ENCODE measurements around the gene SCYGR6. TPM values are rescaled to one million over a fixed set of nuclear protein-coding genes. Genes with fewer than 3 reads are reported as not detected.

The SCYGR6 gene
- total RNA-seq, 1 donor from 2014 or later = not detected

DNA sequence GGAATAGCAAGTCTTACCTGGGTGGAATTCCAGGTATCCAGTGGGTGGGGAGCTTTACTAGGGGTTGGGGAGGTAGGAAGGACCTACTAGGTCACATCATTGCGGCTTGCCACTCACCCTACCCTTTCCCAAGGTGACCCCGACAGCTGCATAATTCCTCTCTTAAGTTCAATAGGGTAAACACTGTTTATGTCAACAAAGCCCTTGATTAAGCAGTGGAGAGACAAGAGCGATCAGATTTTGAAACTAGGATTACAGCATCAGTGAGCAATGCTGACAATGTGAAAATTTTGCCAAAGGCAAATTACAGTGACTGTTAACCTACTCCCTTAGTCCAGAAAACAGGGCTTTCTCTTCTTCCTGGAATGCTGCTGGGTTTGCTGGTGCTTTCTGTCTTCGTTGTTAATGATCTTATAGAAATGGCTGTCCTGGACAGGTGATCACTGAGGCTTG, 21.3 kb downstream of the SCYGR6 start:
- H3K27me3 ChIP-seq = no peaks in the 10 kb centered on the region
- H3K4me2 ChIP-seq = no peak overlapping the region
- H4K20me1 ChIP-seq (ENCODE audit: low read depth) = no peaks in the 10 kb centered on the region
- no peak for DNase-seq (ENCODE audit: low spot score)
- no peak overlapping the region for H3K27ac Mint-ChIP-seq
- no peak overlapping the region for H3K9ac ChIP-seq
- H3K4me3 ChIP-seq = no peak overlapping the region
- H3F3A ChIP-seq (ENCODE audit: low read depth) = no peaks in the 10 kb centered on the region
- H3K36me3 ChIP-seq = no peaks in the 10 kb centered on the region
- H3K79me2 ChIP-seq (ENCODE audit: low read depth) = no peaks in the 10 kb centered on the region
- no peaks in the 10 kb centered on the region for H3K36me3 Mint-ChIP-seq
- H2AFZ ChIP-seq (replicated peaks) = no peak overlapping the region
- H3K4me1 ChIP-seq = no peaks in the 10 kb centered on the region
- no peak overlapping the region for H3K27ac ChIP-seq
- TF ChIP-seq, protein P1, sequence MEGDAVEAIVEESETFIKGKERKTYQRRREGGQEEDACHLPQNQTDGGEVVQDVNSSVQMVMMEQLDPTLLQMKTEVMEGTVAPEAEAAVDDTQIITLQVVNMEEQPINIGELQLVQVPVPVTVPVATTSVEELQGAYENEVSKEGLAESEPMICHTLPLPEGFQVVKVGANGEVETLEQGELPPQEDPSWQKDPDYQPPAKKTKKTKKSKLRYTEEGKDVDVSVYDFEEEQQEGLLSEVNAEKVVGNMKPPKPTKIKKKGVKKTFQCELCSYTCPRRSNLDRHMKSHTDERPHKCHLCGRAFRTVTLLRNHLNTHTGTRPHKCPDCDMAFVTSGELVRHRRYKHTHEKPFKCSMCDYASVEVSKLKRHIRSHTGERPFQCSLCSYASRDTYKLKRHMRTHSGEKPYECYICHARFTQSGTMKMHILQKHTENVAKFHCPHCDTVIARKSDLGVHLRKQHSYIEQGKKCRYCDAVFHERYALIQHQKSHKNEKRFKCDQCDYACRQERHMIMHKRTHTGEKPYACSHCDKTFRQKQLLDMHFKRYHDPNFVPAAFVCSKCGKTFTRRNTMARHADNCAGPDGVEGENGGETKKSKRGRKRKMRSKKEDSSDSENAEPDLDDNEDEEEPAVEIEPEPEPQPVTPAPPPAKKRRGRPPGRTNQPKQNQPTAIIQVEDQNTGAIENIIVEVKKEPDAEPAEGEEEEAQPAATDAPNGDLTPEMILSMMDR (IDR thresholded peaks at IDR 0.05) = no peak
- TF ChIP-seq EZH2 (IDR thresholded peaks at IDR 0.05) (no peak), EZH2phosphoT487 (IDR thresholded peaks at IDR 0.05) (no peak)
- H3K4me1 Mint-ChIP-seq = no peaks in the 10 kb centered on the region
- no peaks in the 10 kb centered on the region for H3K9me3 ChIP-seq (ENCODE audit: low read depth)
- H3K4me3 Mint-ChIP-seq = no peak overlapping the region
- H3K9me3 Mint-ChIP-seq = peaks cover 4% of the 10 kb centered on the region
- peaks cover 2% of the 10 kb centered on the region for H3K27me3 Mint-ChIP-seq (ENCODE audit: insufficient read depth, low read depth)

DNA sequence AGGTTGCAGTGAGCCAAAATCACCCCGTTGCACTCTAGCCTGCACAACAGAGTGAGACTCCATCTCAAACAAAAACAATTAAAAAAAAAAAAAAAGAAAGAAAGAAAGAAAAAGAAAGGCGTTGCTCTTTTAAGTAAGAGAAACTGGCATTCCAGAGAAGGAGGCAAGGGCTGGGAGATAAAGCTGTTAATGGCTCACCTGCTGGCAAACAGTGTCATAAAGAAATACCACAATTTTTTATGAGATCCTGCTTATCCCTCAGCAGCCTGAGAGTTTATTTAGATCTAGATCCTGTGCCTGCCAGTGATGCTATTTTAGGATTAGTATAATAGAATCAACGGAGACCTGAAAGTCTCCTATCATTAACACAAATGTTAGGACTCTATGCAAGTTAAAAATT, 23.0 kb downstream of the SCYGR6 start:
- H3K4me2 ChIP-seq = no peak overlapping the region
- no peaks in the 10 kb centered on the region for H3K9me3 ChIP-seq (ENCODE audit: low read depth)
- H3K27ac ChIP-seq = no peak overlapping the region
- no peaks in the 10 kb centered on the region for H3K79me2 ChIP-seq (ENCODE audit: low read depth)
- Mint-ChIP-seq H3K9me3 (peaks cover 4% of the 10 kb centered on the region), H3K4me1 (no peaks in the 10 kb centered on the region), H3K36me3 (no peaks in the 10 kb centered on the region), H3K4me3 (no peak overlapping the region), H3K27me3 (ENCODE audit: insufficient read depth, low read depth) (peaks cover 2% of the 10 kb centered on the region), H3K27ac (no peak overlapping the region)
- no peaks in the 10 kb centered on the region for H3K27me3 ChIP-seq
- H3K9ac ChIP-seq = no peak overlapping the region
- no peaks in the 10 kb centered on the region for H4K20me1 ChIP-seq (ENCODE audit: low read depth)
- DNase-seq (ENCODE audit: low spot score) = no peak
- H3K4me3 ChIP-seq = no peak overlapping the region
- H3K4me1 ChIP-seq = no peaks in the 10 kb centered on the region
- no peaks in the 10 kb centered on the region for H3K36me3 ChIP-seq
- H2AFZ ChIP-seq (replicated peaks) = no peak overlapping the region
- no peaks in the 10 kb centered on the region for H3F3A ChIP-seq (ENCODE audit: low read depth)
- TF ChIP-seq EZH2 (IDR thresholded peaks at IDR 0.05) (no peak), EZH2phosphoT487 (IDR thresholded peaks at IDR 0.05) (no peak)
- TF ChIP-seq, protein P1 (IDR thresholded peaks at IDR 0.05) = no peak

DNA sequence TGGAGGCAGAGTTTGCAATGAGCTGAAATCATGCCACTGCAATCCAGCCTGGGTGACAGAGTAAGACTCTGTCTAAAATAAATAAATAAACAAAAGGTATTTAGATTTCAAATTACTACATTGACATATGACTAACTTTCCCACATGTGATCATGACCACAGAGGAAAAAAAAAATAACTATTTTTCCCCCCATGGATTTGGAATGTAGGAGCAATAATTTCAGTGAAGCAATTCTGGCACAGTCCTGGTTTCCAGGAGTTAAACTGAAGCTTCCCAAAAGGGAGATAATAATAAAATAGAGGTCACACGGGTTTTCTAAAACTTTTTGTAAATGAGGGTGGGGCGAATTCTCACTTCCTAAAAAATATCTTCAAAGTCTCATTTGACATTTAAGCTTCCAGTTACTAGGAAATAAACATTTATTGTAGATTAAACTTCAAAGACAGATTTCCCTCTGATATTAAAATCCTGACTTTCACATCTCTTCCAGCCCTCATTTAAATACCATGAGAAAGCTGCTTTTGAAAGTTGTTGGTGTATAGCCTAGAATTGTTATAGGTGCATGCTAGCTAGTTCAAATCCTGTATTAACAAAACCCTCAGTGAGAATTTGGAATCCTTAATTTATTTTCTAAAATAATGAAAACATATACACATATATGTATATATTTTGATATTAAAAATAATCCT, 27.4 kb downstream of the SCYGR6 start:
- Mint-ChIP-seq H3K27ac (no peak overlapping the region), H3K4me1 (no peaks in the 10 kb centered on the region), H3K4me3 (no peak overlapping the region), H3K9me3 (no peaks in the 10 kb centered on the region), H3K27me3 (ENCODE audit: insufficient read depth, low read depth) (no peaks in the 10 kb centered on the region), H3K36me3 (no peaks in the 10 kb centered on the region)
- H3K4me3 ChIP-seq = no peak overlapping the region
- TF ChIP-seq EZH2phosphoT487 (IDR thresholded peaks at IDR 0.05) (no peak), EZH2 (IDR thresholded peaks at IDR 0.05) (no peak)
- TF ChIP-seq, protein P1 (IDR thresholded peaks at IDR 0.05) = no peak
- DNase-seq (ENCODE audit: low spot score) = no peak
- H3K27me3 ChIP-seq = no peaks in the 10 kb centered on the region
- H3K4me2 ChIP-seq = no peak overlapping the region
- H3K27ac ChIP-seq = no peak overlapping the region
- H3F3A ChIP-seq (ENCODE audit: low read depth) = no peaks in the 10 kb centered on the region
- H3K4me1 ChIP-seq = no peaks in the 10 kb centered on the region
- no peaks in the 10 kb centered on the region for H3K9me3 ChIP-seq (ENCODE audit: low read depth)
- H2AFZ ChIP-seq (replicated peaks) = no peak overlapping the region
- H3K79me2 ChIP-seq (ENCODE audit: low read depth) = no peaks in the 10 kb centered on the region
- H4K20me1 ChIP-seq (ENCODE audit: low read depth) = no peaks in the 10 kb centered on the region
- H3K36me3 ChIP-seq = no peaks in the 10 kb centered on the region
- H3K9ac ChIP-seq = no peak overlapping the region

Measured in neural progenitor cell (in vitro differentiated cells).